Fibroblast of lung (primary cell): Measurements from ENCODE around the gene SALL1.

Source experiments
- EZH2 ChIP-seq: IDR thresholded peaks from 2 replicates; pipeline ENCODE4 v1.5.1; 2012; ENCODE audit warnings: low read length, control low read depth, mild to moderate bottlenecking; ENCODE audit errors: missing control alignments
- TF ChIP-seq, protein P1 (sequence below), 2 donors: IDR thresholded peaks in 1 of 2; conservative IDR thresholded peaks in 1 of 2; 1 replicate in 1 of 2; 2 replicates in 1 of 2; pipeline ENCODE4 v1.5.1; 2011 to 2012; ENCODE audit warnings: low read length in 2 of 2, control low read depth in 1 of 2, inconsistent platforms in 1 of 2, low read depth in 1 of 2, mild to moderate bottlenecking in 1 of 2

DNA sequence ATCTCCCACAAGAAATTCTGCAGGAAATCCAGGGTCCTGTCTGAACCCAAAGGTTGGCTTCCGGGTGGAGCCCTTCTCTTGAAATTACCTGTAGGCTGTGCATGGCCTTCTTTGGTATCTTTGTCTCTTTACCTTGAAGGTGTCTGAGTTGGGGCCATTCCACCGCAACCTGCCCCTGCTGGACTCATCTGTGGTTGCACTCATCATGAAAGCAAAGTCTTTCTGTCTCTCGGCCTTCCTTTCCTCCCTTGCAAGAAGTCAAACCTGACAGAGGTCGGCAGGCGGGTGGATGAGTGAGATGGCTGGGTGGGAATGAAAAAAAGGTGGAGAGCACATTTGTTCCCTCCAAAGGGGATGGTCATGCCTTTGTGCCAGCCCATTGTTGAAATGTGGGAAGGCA is 25.1 kb downstream of the SALL1 start:
- TF ChIP-seq, protein P1, sequence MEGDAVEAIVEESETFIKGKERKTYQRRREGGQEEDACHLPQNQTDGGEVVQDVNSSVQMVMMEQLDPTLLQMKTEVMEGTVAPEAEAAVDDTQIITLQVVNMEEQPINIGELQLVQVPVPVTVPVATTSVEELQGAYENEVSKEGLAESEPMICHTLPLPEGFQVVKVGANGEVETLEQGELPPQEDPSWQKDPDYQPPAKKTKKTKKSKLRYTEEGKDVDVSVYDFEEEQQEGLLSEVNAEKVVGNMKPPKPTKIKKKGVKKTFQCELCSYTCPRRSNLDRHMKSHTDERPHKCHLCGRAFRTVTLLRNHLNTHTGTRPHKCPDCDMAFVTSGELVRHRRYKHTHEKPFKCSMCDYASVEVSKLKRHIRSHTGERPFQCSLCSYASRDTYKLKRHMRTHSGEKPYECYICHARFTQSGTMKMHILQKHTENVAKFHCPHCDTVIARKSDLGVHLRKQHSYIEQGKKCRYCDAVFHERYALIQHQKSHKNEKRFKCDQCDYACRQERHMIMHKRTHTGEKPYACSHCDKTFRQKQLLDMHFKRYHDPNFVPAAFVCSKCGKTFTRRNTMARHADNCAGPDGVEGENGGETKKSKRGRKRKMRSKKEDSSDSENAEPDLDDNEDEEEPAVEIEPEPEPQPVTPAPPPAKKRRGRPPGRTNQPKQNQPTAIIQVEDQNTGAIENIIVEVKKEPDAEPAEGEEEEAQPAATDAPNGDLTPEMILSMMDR (conservative IDR thresholded peaks at IDR 0.05 in 1 of 2, IDR thresholded peaks at IDR 0.05 in 1 of 2; ENCODE audit: low read depth in 1 of 2, low read length in 2 of 2) = no peak
- TF ChIP-seq EZH2 = no peak
